ENCODE measurements around the gene MPP7. TPM values are rescaled to one million over a fixed set of nuclear protein-coding genes. Genes with fewer than 3 reads are reported as not detected.

Gene MPP7
- total and polyA plus RNA-seq, 2 of the 8 experiments (the other 6 are each of a cell fraction or from before 2014, with no cell fraction given) = 1.9 to 9.3 TPM

DNA sequence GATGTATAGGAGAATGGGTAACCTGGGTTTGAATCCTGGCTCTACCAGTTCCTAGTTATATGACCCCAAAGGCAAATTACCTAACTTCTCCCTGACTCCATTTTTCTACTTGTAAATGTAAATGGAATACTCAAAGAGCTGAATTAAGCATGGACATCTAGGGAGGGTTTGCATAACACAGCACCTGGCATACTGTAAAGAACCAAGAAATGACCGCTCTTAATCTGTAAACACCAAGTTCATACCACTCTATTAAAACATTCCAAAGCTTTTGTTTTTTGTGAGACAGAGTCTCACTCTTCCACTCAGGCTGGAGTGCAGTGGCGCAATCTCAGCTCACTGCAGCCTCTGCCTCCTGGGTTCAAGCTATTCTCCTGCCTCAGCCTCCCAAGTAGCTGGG, 19.6 kb downstream of the MPP7 start (continued):
- TF ChIP-seq RAD21 (IDR thresholded peaks at IDR 0.05 in 1 of 2, conservative IDR thresholded peaks at IDR 0.05 in 1 of 2; ENCODE audit: low read depth in 2 of 2, low read length in 2 of 2) = no peak

Measured in H1 (cell line).